ENCODE results near the gene BCL2L15.

Gene BCL2L15

DNA sequence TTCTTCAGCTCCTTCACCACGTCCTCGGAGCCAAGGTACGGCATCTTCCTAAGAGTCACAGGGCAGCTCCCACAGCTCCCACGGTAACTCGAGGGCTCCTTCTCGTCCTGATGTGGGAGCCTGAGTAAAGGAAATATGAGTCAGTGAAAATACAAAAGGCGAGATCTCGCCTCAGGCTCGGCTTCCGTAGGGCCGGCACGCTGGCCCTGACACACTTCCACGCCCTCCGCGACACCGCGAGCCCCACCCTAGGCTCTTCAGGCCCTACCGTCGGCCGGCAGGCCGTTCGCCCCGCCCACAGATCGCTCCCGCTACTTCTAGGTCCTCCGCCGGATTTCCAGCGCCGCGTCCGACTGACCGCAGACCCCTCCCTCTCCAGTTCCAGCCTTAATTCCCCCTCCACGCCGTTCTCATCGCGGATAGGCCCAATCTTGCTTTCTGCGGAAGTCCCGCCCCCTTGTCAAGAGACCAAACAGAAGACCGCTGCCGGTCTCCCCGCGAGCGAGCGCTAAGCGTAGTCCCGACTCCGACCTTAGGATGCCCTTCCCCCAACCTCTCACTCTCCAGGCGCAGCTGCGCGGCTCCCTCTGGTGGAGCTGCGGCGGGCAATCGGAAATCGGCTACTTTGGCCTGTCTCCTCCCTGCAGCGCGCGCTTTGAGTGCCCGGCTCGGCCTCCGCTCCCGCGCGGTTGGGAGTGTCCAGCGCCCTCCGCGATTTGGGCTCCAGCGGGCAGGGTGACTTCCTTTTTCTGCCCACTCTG lies 17.5 kb upstream of the BCL2L15 start, which contains the start of the genes AP4B1 and DCLRE1B:
Gene AP4B1 (minus strand): TSS at position 126 of the 761 bp plus-strand sequence. CDS start 82 bp downstream, at position 44.
Gene DCLRE1B (plus strand): TSS at position 653 of the 761 bp plus-strand sequence. CDS start 261 bp downstream, outside the sequence.
- peak; percentile 99 for DNase-seq

DNA sequence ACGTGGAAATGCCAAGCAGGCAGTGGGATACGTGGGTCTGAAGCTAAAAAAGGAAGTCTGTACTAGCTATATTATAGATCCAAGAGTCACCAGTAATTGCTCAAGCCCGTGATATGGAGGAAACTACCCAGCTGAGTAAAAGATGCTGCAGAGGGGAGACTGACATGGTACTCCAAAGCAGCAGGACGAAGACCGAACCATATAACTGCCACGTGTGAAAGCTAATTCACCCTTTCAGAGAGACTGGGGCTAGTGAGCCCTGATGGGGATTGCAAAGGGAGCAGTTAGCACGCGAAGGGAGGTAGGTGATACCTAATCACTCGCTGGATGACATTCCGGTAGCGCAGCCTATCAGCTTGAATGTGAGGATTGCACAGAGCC lies 16.9 kb upstream of the BCL2L15 start:
- peak; percentile 50 for DNase-seq

- no peak for DNase-seq
These were observed 16.3 kb upstream of the BCL2L15 start for GRCh38 chr1:113903501-113904292.

DNA sequence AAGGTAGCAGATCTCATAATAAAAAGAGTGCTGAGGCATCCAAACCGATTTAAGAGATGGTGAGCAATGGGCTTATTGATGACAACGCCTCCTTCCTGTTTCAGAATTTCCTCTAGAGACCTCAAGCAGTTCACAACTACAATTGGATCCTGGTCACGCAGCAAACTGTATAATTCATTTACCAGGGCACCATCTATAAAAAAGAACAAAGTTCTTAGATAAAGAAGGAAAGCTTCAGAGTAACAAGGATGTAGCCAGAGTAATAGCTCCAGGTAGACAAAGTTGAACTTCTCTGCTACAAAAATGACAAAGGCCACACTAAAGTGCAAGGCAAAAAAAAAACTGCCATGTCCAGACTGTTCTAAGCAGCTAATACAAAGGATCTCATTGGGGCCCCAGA lies 13.8 kb upstream of the BCL2L15 start:
- DNase-seq, result no peak

GRCh38 chr1:113899111-113899510 lies 11.7 kb upstream of the BCL2L15 start:
- no peak for DNase-seq

GRCh38 chr1:113898241-113898814 lies 10.9 kb upstream of the BCL2L15 start:
- DNase-seq, result no peak

DNA sequence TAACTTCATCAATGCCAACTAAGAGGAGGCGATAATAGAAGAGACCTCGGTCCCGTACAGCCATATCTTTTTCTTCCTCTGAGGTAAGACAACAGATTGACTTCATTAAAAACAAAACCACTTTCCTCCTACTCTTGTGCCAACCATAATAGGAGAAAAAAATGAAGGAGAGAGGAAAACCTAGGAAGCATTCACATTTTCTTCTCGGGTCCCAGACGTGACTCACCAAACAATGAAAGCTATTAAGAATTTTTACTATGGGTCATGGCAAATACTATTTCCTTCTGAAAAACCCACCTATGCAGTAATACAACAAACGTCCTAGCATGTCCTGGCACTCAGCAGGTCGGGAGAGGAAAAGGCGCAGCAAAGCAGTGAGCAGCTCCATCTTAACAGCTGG lies 8.6 kb upstream of the BCL2L15 start:
- no peak for DNase-seq

GRCh38 chr1:113895098-113895497 lies 7.7 kb upstream of the BCL2L15 start:
- no peak for DNase-seq

- no peak for DNase-seq
These were observed 5.9 kb upstream of the BCL2L15 start for GRCh38 chr1:113893267-113893666.

DNA sequence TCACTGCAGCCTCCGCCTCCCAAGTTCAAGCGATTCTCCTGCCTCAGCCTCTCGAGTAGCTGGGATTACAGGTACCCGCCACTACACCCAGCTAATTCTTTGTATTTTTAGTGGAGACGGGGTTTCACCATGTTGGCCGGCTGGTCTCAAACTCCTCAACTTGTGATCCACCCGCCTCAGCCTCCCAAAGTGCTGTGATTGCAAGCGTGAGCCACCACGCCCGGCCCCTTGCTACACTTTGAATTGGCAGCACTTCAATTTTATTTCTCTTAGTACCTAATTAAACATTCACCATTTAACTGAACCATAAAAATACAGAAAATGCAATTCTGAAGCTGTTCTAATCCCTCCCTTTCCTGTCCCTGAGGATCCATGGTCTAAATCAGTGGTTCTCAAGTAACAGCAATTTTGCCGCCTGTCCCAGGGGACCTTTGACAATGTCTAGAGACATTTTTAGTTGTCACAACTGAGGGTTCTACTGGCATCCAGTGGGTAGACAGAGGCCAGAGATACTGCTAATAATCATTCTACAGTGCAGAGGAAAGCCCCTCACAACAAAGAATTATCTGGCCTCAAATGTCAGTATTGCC lies 4.3 kb upstream of the BCL2L15 start:
- no peak for DNase-seq

- no peak for DNase-seq
These were observed 3.4 kb upstream of the BCL2L15 start for GRCh38 chr1:113890816-113891215.

- DNase-seq, result no peak
These were observed 672 bp downstream of the BCL2L15 start for GRCh38 chr1:113886417-113887401.

DNA sequence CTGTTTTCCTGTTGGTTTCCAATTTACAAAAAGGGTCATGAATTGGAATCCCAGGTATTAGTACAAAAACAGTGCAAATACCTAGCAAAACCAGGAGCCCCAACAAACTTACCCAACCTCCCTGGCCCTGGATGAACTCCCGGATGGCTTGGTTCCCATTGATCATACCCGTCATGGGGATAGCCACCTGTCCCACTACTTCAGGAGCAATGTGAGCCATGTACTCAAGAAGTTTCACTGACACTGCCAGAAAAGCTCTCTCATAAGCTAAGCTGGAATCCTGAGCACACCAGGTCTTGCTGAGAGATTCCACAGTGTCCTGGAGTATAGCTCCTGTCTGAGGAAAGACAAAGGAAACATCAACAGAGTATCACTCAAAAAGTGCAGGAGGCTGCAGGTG lies 5.7 kb downstream of the BCL2L15 start:
- DNase-seq, result no peak

DNA sequence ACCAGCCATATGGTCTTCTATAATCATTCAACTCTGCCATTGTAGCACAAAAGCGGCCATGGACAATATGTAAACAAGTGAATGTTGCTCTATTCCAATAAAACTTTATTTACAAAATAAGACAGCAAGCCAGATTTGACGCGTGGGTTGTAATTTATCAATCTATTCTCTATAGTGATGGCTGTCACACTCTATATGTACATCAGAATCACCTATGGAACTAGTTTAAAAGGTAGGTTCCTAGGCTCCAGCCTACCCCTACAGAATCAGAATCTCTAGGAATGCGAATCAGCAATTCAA lies 7.7 kb downstream of the BCL2L15 start:
- DNase-seq, result no peak

DNA sequence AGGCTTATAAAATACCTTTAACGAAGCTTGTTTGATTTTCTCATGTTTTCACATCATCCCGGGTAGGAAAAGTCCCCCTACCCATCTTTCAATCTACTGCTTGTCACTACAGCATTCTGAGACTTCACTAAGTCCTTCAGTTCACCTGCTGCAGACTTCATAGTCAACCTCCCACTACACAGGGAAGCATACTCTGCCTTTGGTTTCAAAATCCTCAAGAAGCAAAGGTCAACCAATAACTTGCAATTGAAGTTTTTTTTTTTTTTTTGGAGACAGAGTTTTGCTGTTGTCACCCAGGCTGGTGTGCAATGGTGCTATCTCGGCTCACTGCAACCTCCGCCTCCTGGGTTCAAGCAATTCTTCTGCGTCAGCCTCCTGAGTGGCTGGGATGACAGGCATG lies 11.2 kb downstream of the BCL2L15 start:
- DNase-seq, result no peak

DNA sequence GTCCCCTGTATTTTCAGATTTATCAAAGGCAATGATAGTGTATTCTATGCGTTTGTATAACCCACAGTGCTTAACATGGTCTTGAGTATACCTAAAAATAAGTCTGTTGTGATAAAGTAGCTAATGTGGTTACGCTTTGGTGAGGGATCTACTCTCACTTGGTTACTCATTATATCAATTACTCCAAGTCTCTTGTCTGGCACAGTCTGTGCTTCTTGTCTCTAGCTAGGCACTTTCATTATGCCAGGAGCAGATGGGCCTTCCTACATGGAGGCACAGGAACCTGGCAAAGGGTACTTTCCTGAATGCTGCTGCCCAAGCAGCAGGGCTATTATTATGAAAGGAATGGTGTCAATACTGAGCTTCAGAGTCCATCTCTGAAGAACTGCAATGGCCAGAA lies 11.7 kb downstream of the BCL2L15 start:
- no peak for DNase-seq

- DNase-seq, result no peak
These were observed 13.1 kb downstream of the BCL2L15 start for GRCh38 chr1:113874012-113874879.

GRCh38 chr1:113872219-113872935 lies 15.0 kb downstream of the BCL2L15 start:
- DNase-seq, result no peak

- DNase-seq, result no peak
These were observed 15.7 kb downstream of the BCL2L15 start, which contains the start of gene PTPN22 for GRCh38 chr1:113871597-113872113. TSS of gene PTPN22 (minus strand) at chr1:113871712.

DNA sequence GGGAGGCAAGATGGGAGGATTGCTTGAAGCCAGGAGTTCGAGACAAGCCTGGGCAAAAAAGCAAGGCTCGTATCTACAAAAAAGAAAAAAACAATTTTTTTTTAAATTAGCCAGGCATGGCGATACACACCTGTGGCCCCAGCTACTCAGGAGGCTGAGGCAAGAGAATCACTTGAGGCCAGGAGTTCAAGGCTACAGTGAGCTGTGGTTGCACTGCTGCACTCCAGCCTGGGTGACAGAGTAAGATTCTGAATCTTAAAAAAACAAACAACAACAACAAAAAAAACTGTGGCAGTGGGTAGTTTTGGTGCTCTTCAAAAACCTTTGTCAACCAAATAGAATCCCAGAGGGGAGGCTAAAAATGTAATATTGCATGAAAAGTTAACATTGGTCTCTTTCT lies 16.6 kb downstream of the BCL2L15 start:
- DNase-seq, result no peak
